Liver (tissue), 9 donors: ENCODE data around the gene ANK3. TPM values are rescaled to one million over a fixed set of nuclear protein-coding genes. Genes with fewer than 3 reads are reported as not detected.

Source experiments
- DNase-seq: peaks from one replicate; pipeline ENCODE4 v3.0.0-alpha.2; 2017; ENCODE audit warnings: low spot score
- H3K27ac ChIP-seq, 2 donors: one replicate each; pipeline ENCODE4 v1.7.0; 2013; ENCODE audit warnings: inconsistent platforms in 2 of 2, low read length in 2 of 2, control low read depth in 1 of 2, low read depth in 1 of 2, mild to moderate bottlenecking in 1 of 2
- H3K27me3 ChIP-seq, 4 donors: one replicate each; pipeline versions ENCODE4 v1.6.1 to v1.7.0; 2013; ENCODE audit warnings: low read length in 3 of 4, inconsistent platforms in 1 of 4, mild to moderate bottlenecking in 1 of 4, moderate library complexity in 1 of 4; ENCODE audit not compliant: control insufficient read depth in 4 of 4, insufficient read depth in 4 of 4
- H3K36me3 ChIP-seq, 4 donors: one replicate each; pipeline versions ENCODE4 v1.6.1 to v1.7.0; 2013; ENCODE audit warnings: low read length in 3 of 4, mild to moderate bottlenecking in 3 of 4, low read depth in 1 of 4, moderate library complexity in 1 of 4; ENCODE audit not compliant: control insufficient read depth in 4 of 4, insufficient read depth in 3 of 4
- H3K4me1 ChIP-seq, 4 donors: one replicate each; pipeline versions ENCODE4 v1.6.1 to v1.7.0; 2013; ENCODE audit warnings: low read length in 3 of 4, mild to moderate bottlenecking in 3 of 4, moderate library complexity in 1 of 4; ENCODE audit not compliant: control insufficient read depth in 4 of 4, insufficient read depth in 4 of 4
- H3K4me3 ChIP-seq, 3 donors: one replicate each; pipeline versions ENCODE4 v1.6.1 to v1.7.0; 2013; ENCODE audit warnings: low read length in 3 of 3, control low read depth in 1 of 3, low read depth in 1 of 3, mild to moderate bottlenecking in 1 of 3
- H3K9ac ChIP-seq, 2 donors: one replicate each; pipeline ENCODE4 v1.7.0; 2013; ENCODE audit warnings: low read length in 2 of 2, mild to moderate bottlenecking in 2 of 2, moderate library complexity in 2 of 2, control low read depth in 1 of 2, low read depth in 1 of 2
- H3K9me3 ChIP-seq, 4 donors: one replicate each; pipeline versions ENCODE4 v1.6.1 to v1.7.0; 2013; ENCODE audit warnings: low read length in 3 of 4; ENCODE audit not compliant: control insufficient read depth in 4 of 4
- ATF3 ChIP-seq: IDR thresholded peaks from 2 replicates; pipeline ENCODE4 v1.6.1; 2016; ENCODE audit warnings: antibody characterized with exemption
- CTCF ChIP-seq: fragments of 150-350 bp; IDR thresholded peaks from 2 replicates; pipeline ENCODE4 v1.5.1; 2017; ENCODE audit warnings: improper control_type of control experiment, low read depth, low read length; ENCODE audit not compliant: missing input control
- EGR1 ChIP-seq, 2 donors: IDR thresholded peaks; 2 replicates each; pipeline ENCODE4 v1.6.1; 2016 to 2018; ENCODE audit warnings: antibody characterized with exemption in 2 of 2, low read depth in 2 of 2
- FOXA1 ChIP-seq: IDR thresholded peaks from 2 replicates; pipeline ENCODE4 v1.6.1; 2016; ENCODE audit warnings: antibody characterized with exemption
- FOXA2 ChIP-seq: IDR thresholded peaks from 2 replicates; pipeline ENCODE4 v1.6.1; 2016; ENCODE audit warnings: antibody characterized with exemption
- GABPA ChIP-seq, 2 donors: IDR thresholded peaks in 1 of 2; conservative IDR thresholded peaks in 1 of 2; 2 replicates each; pipeline ENCODE4 v1.6.1; 2016; ENCODE audit warnings: antibody characterized with exemption in 2 of 2, mild to moderate bottlenecking in 1 of 2, moderate library complexity in 1 of 2
- HNF4A ChIP-seq, 2 donors: conservative IDR thresholded peaks; 2 replicates each; pipeline ENCODE4 v1.6.1; 2016; ENCODE audit warnings: antibody characterized with exemption in 2 of 2, mild to moderate bottlenecking in 2 of 2
- HNF4G ChIP-seq: IDR thresholded peaks from 2 replicates; pipeline ENCODE4 v1.6.1; 2016; ENCODE audit warnings: antibody characterized with exemption
- JUND ChIP-seq, 2 donors: IDR thresholded peaks; 2 replicates each; pipeline ENCODE4 v1.6.1; 2016; ENCODE audit warnings: antibody characterized with exemption in 2 of 2
- MAX ChIP-seq: IDR thresholded peaks from 2 replicates; pipeline ENCODE4 v1.6.1; 2016; ENCODE audit warnings: antibody characterized with exemption
- NR2F2 ChIP-seq: IDR thresholded peaks from 2 replicates; pipeline ENCODE4 v1.6.1; 2016; ENCODE audit warnings: antibody characterized with exemption
- RAD21 ChIP-seq, 2 donors: IDR thresholded peaks; 2 replicates each; pipeline ENCODE4 v1.6.1; 2016; ENCODE audit warnings: antibody characterized with exemption in 2 of 2, mild to moderate bottlenecking in 2 of 2
- REST ChIP-seq: IDR thresholded peaks from 2 replicates; pipeline ENCODE4 v1.6.1; 2016; ENCODE audit warnings: antibody characterized with exemption, mild to moderate bottlenecking
- RXRA ChIP-seq, 2 donors: IDR thresholded peaks; 2 replicates each; pipeline ENCODE4 v1.6.1; 2017 to 2018; ENCODE audit warnings: antibody characterized with exemption in 2 of 2, mild to moderate bottlenecking in 1 of 2
- SP1 ChIP-seq: IDR thresholded peaks from 2 replicates; pipeline ENCODE4 v1.6.1; 2018; ENCODE audit warnings: antibody characterized with exemption, mild to moderate bottlenecking
- TAF1 ChIP-seq: conservative IDR thresholded peaks from 2 replicates; pipeline ENCODE4 v1.6.1; 2016; ENCODE audit warnings: antibody characterized with exemption, mild to moderate bottlenecking
- ZBTB33 ChIP-seq: IDR thresholded peaks from 2 replicates; pipeline ENCODE4 v1.6.1; 2016; ENCODE audit warnings: antibody characterized with exemption
- WGBS: extraction: QIAGEN DNeasy Blood & Tissue Kit; methylation state at CpG from one replicate; pipeline ENCODE4 v1.1.7; 2013; 5-methylcytosine and 5-hydroxymethylcytosine counted together
- polyA plus RNA-seq, 2 donors: library from polyadenylated mRNA; stranded (reverse) in 1 of 2; unstranded in 1 of 2; fragments of 200-250 nt in 1 of 2; fragments of >200 nt in 1 of 2; fragmentation: Nextera tagmentation in 1 of 2; extraction: Ambion mirVana in 1 of 2; gene quantifications; one replicate each; pipeline versions ENCODE4 v1.2.1 to v1.2.3, GENCODE V29; 2013 to 2015
- total RNA-seq, 2 donors: library from RNA; depleted of rRNA; stranded (reverse); fragments of >200 nt; gene quantifications; one replicate each; pipeline ENCODE4 v1.2.3, GENCODE V29; 2014
- donor health status: healthy.
- donor health status: healthy.
- donor health status: healthy.
- donor health status: healthy.
- donor health status: healthy.

The ANK3 gene
- total and polyA plus RNA-seq, 4 donors: 5.7 to 30.0 (median 9.7) TPM

GRCh38 chr10:60320666-60321065 lies 69.0 kb downstream of the ANK3 start:
- H3K4me3 ChIP-seq: no peak overlapping the region
- H3K4me1 ChIP-seq: no peaks in the 10 kb centered on the region
- H3K36me3 ChIP-seq: no peaks in the 10 kb centered on the region
- DNase-seq: no peak
- H3K27me3 ChIP-seq: no peaks in the 10 kb centered on the region
- no peak for TF ChIP-seq RAD21 (IDR thresholded peaks at IDR 0.05)
- no peak for TF ChIP-seq EGR1 (IDR thresholded peaks at IDR 0.05; ENCODE audit: low read depth in 2 of 2)
- TF ChIP-seq NR2F2: no peak
- no peak for TF ChIP-seq SP1
- TF ChIP-seq ATF3: no peak
- TF ChIP-seq ZBTB33: no peak
- TF ChIP-seq TAF1: no peak
- TF ChIP-seq CTCF: no peak
- no peak for TF ChIP-seq GABPA (IDR thresholded peaks at IDR 0.05 in 1 of 2, conservative IDR thresholded peaks at IDR 0.05 in 1 of 2)
- no peak for TF ChIP-seq REST
- TF ChIP-seq RXRA (IDR thresholded peaks at IDR 0.05): no peak
- no peak for TF ChIP-seq JUND (IDR thresholded peaks at IDR 0.05)
- no peak for TF ChIP-seq FOXA2
- no peak for TF ChIP-seq FOXA1
- TF ChIP-seq HNF4A (conservative IDR thresholded peaks at IDR 0.05): no peak
- WGBS: 85% methylated on average over 1 of the region's 1 CpG
- H3K27ac ChIP-seq: no peak overlapping the region
- no peak overlapping the region for H3K9ac ChIP-seq
- H3K9me3 ChIP-seq: no peaks in the 10 kb centered on the region

- TF ChIP-seq NR2F2 (no peak), GABPA (IDR thresholded peaks at IDR 0.05 in 1 of 2, conservative IDR thresholded peaks at IDR 0.05 in 1 of 2) (no peak), FOXA2 (no peak), RXRA (IDR thresholded peaks at IDR 0.05) (no peak), CTCF (no peak), ATF3 (no peak), HNF4A (conservative IDR thresholded peaks at IDR 0.05) (no peak), TAF1 (no peak), EGR1 (IDR thresholded peaks at IDR 0.05; ENCODE audit: low read depth in 2 of 2) (no peak), ZBTB33 (no peak), SP1 (no peak), HNF4G (no peak), MAX (no peak)
- no peaks in the 10 kb centered on the region for H3K36me3 ChIP-seq
- H3K4me1 ChIP-seq: no peaks in the 10 kb centered on the region
- H3K27me3 ChIP-seq: no peaks in the 10 kb centered on the region
- WGBS: 95% methylated on average over 1 of the region's 1 CpG
- no peak overlapping the region for H3K27ac ChIP-seq
- H3K4me3 ChIP-seq: no peak overlapping the region
- no peaks in the 10 kb centered on the region for H3K9me3 ChIP-seq
- no peak for DNase-seq
- no peak overlapping the region for H3K9ac ChIP-seq
Measured at GRCh38 chr10:60316029-60316428, 73.6 kb downstream of the ANK3 start.
